A549 (cell line): Measurements from ENCODE around the gene ASPN.

ENCODE experiments used
- FOSB ChIP-seq: fragments of 250-450 bp; sonication (Bioruptor Pico); IDR thresholded peaks from 2 replicates; pipeline ENCODE4 v1.5.0; 2020; ENCODE audit warnings: mild to moderate bottlenecking, moderate library complexity
- HEYL ChIP-seq: fragments of 250-450 bp; sonication (Bioruptor Pico); IDR thresholded peaks from 2 replicates; pipeline ENCODE4 v1.8.0; 2021; ENCODE audit warnings: mild to moderate bottlenecking, moderate library complexity
- HOXA7 ChIP-seq: fragments of 250-450 bp; sonication (Bioruptor Pico); IDR thresholded peaks from 2 replicates; pipeline ENCODE4 v1.5.0; 2020; ENCODE audit warnings: mild to moderate bottlenecking, moderate library complexity
- JUNB ChIP-seq: fragments of >200 bp; sonication (Bioruptor Twin); formaldehyde crosslinking; IDR thresholded peaks from 2 replicates; pipeline ENCODE4 v1.6.1; 2016
- POLR2A ChIP-seq: IDR thresholded peaks from 2 replicates; pipeline ENCODE4 v1.6.1; 2012; ENCODE audit warnings: mild to moderate bottlenecking, low read length
- RAD21 ChIP-seq, 2 experiments: fragments of >200 bp in 1 of 2; sonication (Bioruptor Twin) in 1 of 2; formaldehyde crosslinking in 1 of 2; IDR thresholded peaks in 1 of 2; conservative IDR thresholded peaks in 1 of 2; 2 replicates in 1 of 2; 3 replicates in 1 of 2; pipeline ENCODE4 v1.6.1; 2012 to 2018; ENCODE audit warnings: inconsistent platforms in 1 of 2
- RCOR1 ChIP-seq: fragments of 150-350 bp; IDR thresholded peaks from 2 replicates; pipeline ENCODE4 v1.6.1; 2014; ENCODE audit warnings: antibody characterized with exemption, low read length, low read depth
- RFX5 ChIP-seq: fragments of 450-650 bp; IDR thresholded peaks from 2 replicates; pipeline ENCODE4 v1.7.1; 2014; ENCODE audit warnings: antibody characterized with exemption, mild to moderate bottlenecking, moderate library complexity
- TF ChIP-seq, protein P1 (sequence below): fragments of >200 bp; sonication (Bioruptor Twin); formaldehyde crosslinking; IDR thresholded peaks from 3 replicates; pipeline ENCODE4 v1.5.1; 2016
- TF ChIP-seq, protein P2 (sequence below): fragments of 200-600 bp; sonication (generic); IDR thresholded peaks from 2 replicates; pipeline ENCODE4 v1.6.1; 2016; ENCODE audit warnings: antibody characterized with exemption, mild to moderate bottlenecking, moderate library complexity
- TF ChIP-seq, protein P3 (sequence below): IDR thresholded peaks from 2 replicates; pipeline ENCODE4 v1.6.1; 2012

DNA sequence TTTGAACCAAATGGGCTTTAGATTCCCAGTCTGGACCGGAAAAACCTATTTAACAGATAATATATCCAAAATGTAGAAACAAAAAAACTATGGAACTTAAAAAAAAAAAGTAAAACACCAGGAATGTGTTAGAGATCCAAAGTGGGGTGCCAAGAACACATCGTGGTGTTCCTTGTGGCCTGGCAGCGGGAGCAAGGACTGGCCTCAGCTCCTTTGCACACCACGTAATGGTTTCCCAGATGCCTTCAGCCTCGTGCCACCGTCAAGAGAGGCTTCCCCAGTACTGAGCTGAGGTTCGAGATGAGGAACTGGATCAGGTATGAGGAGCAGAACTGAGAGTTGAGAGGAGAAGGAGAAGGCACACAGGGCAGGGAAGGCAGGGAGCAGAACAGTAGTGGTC lies 3.5 kb downstream of the ASPN start:
- TF ChIP-seq, protein P1, sequence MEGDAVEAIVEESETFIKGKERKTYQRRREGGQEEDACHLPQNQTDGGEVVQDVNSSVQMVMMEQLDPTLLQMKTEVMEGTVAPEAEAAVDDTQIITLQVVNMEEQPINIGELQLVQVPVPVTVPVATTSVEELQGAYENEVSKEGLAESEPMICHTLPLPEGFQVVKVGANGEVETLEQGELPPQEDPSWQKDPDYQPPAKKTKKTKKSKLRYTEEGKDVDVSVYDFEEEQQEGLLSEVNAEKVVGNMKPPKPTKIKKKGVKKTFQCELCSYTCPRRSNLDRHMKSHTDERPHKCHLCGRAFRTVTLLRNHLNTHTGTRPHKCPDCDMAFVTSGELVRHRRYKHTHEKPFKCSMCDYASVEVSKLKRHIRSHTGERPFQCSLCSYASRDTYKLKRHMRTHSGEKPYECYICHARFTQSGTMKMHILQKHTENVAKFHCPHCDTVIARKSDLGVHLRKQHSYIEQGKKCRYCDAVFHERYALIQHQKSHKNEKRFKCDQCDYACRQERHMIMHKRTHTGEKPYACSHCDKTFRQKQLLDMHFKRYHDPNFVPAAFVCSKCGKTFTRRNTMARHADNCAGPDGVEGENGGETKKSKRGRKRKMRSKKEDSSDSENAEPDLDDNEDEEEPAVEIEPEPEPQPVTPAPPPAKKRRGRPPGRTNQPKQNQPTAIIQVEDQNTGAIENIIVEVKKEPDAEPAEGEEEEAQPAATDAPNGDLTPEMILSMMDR: no peak
- TF ChIP-seq, protein P2, sequence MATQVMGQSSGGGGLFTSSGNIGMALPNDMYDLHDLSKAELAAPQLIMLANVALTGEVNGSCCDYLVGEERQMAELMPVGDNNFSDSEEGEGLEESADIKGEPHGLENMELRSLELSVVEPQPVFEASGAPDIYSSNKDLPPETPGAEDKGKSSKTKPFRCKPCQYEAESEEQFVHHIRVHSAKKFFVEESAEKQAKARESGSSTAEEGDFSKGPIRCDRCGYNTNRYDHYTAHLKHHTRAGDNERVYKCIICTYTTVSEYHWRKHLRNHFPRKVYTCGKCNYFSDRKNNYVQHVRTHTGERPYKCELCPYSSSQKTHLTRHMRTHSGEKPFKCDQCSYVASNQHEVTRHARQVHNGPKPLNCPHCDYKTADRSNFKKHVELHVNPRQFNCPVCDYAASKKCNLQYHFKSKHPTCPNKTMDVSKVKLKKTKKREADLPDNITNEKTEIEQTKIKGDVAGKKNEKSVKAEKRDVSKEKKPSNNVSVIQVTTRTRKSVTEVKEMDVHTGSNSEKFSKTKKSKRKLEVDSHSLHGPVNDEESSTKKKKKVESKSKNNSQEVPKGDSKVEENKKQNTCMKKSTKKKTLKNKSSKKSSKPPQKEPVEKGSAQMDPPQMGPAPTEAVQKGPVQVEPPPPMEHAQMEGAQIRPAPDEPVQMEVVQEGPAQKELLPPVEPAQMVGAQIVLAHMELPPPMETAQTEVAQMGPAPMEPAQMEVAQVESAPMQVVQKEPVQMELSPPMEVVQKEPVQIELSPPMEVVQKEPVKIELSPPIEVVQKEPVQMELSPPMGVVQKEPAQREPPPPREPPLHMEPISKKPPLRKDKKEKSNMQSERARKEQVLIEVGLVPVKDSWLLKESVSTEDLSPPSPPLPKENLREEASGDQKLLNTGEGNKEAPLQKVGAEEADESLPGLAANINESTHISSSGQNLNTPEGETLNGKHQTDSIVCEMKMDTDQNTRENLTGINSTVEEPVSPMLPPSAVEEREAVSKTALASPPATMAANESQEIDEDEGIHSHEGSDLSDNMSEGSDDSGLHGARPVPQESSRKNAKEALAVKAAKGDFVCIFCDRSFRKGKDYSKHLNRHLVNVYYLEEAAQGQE: no peak
- TF ChIP-seq, protein P3, sequence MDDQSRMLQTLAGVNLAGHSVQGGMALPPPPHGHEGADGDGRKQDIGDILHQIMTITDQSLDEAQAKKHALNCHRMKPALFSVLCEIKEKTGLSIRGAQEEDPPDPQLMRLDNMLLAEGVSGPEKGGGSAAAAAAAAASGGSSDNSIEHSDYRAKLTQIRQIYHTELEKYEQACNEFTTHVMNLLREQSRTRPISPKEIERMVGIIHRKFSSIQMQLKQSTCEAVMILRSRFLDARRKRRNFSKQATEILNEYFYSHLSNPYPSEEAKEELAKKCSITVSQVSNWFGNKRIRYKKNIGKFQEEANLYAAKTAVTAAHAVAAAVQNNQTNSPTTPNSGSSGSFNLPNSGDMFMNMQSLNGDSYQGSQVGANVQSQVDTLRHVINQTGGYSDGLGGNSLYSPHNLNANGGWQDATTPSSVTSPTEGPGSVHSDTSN: no peak
- TF ChIP-seq POLR2A (no peak), JUNB (no peak), RCOR1 (no peak), FOSB (no peak), RAD21 (conservative IDR thresholded peaks at IDR 0.05 in 1 of 2, IDR thresholded peaks at IDR 0.05 in 1 of 2) (no peak), HOXA7 (CRISPR knock-in tag) (no peak), HEYL (no peak), RFX5 (no peak)
